WTC11 (cell line): Measurements from ENCODE around the gene USP10. TPM values are rescaled to one million over a fixed set of nuclear protein-coding genes. Genes with fewer than 3 reads are reported as not detected.

Source experiments
- ATAC-seq: fragments of 200-7000 bp; cut with Tn5 transposase; 2 replicates; pipeline ENCODE4 v1.10.0; 2021; ENCODE audit warnings: mild to moderate bottlenecking, moderate library complexity
- CTCF ChIA-PET: fragments of 300-600 bp; sonication (Branson Sonifier 250); formaldehyde crosslinking; loops from one replicate; lab custom pipeline; 2021; ENCODE audit warnings: antibody characterized with exemption; lab: Charles Lee
- POLR2A ChIA-PET: fragments of 350-600 bp; sonication (Branson Sonifier 250); formaldehyde crosslinking; loops from one replicate; lab custom pipeline; 2021; ENCODE audit warnings: antibody characterized with exemption; lab: Charles Lee
- DNase-seq: peaks from one replicate; pipeline ENCODE4 v3.0.0; 2021; ENCODE audit warnings: low spot score
- H3K27ac Mint-ChIP-seq: 2 replicates; pipeline ENCODE4 v1.8.0; 2021; ENCODE audit warnings: mixed read lengths
- H3K27me3 Mint-ChIP-seq: 2 replicates; pipeline ENCODE4 v1.8.0; 2021; ENCODE audit warnings: low read depth, mild to moderate bottlenecking, moderate library complexity, mixed read lengths
- H3K36me3 Mint-ChIP-seq: 2 replicates; pipeline ENCODE4 v1.8.0; 2021; ENCODE audit warnings: mixed read lengths
- H3K4me1 Mint-ChIP-seq: 2 replicates; pipeline ENCODE4 v1.8.0; 2022; ENCODE audit warnings: mixed read lengths
- H3K4me3 Mint-ChIP-seq: 2 replicates; pipeline ENCODE4 v1.8.0; 2021; ENCODE audit warnings: mild to moderate bottlenecking, moderate library complexity, mixed read lengths
- H3K9me3 Mint-ChIP-seq: 2 replicates; pipeline ENCODE4 v1.8.0; 2021; ENCODE audit warnings: mixed read lengths
- ATF1 ChIP-seq: sonication (generic); formaldehyde crosslinking; IDR thresholded peaks from 2 replicates; pipeline ENCODE4 v1.8.1; 2023; ENCODE audit warnings: mild to moderate bottlenecking, moderate library complexity, missing genetic modification reagents
- ATF3 ChIP-seq: sonication (generic); formaldehyde crosslinking; conservative IDR thresholded peaks from 2 replicates; pipeline ENCODE4 v1.8.1; 2022; ENCODE audit warnings: mild to moderate bottlenecking, missing genetic modification reagents
- ATF6 ChIP-seq: sonication (generic); formaldehyde crosslinking; IDR thresholded peaks from 2 replicates; pipeline ENCODE4 v1.8.1; 2023; ENCODE audit warnings: mild to moderate bottlenecking, missing genetic modification reagents
- ELF4 ChIP-seq: sonication (generic); formaldehyde crosslinking; IDR thresholded peaks from 2 replicates; pipeline ENCODE4 v1.8.1; 2022; ENCODE audit warnings: low read depth, mild to moderate bottlenecking, moderate library complexity, missing genetic modification reagents
- FOXP4 ChIP-seq: sonication (generic); formaldehyde crosslinking; IDR thresholded peaks from 2 replicates; pipeline ENCODE4 v1.8.0; 2022; ENCODE audit warnings: mild to moderate bottlenecking, missing genetic modification reagents
- MLX ChIP-seq: sonication (generic); formaldehyde crosslinking; IDR thresholded peaks from 2 replicates; pipeline ENCODE4 v1.8.1; 2023; ENCODE audit warnings: mild to moderate bottlenecking, missing genetic modification reagents, moderate library complexity
- NFYB ChIP-seq: sonication (generic); formaldehyde crosslinking; conservative IDR thresholded peaks from 2 replicates; pipeline ENCODE4 v1.8.0; 2022; ENCODE audit warnings: low read depth, missing genetic modification reagents
- OVOL2 ChIP-seq: fragments of 250-450 bp; sonication (Bioruptor Pico); IDR thresholded peaks from 2 replicates; pipeline ENCODE4 v1.9.0; 2021; ENCODE audit warnings: mild to moderate bottlenecking, borderline replicate concordance
- PRRX2 ChIP-seq: fragments of 250-450 bp; sonication (Bioruptor Pico); IDR thresholded peaks from 2 replicates; pipeline ENCODE4 v1.8.0; 2021; ENCODE audit warnings: mild to moderate bottlenecking
- RELA ChIP-seq: sonication (generic); formaldehyde crosslinking; IDR thresholded peaks from 2 replicates; pipeline ENCODE4 v1.8.1; 2022; ENCODE audit warnings: missing genetic modification reagents, mild to moderate bottlenecking, borderline replicate concordance
- USF2 ChIP-seq: sonication (generic); formaldehyde crosslinking; IDR thresholded peaks from 2 replicates; pipeline ENCODE4 v1.8.1; 2023; ENCODE audit warnings: mild to moderate bottlenecking, missing genetic modification reagents, moderate library complexity
- ZMAT4 ChIP-seq: fragments of 250-450 bp; sonication (Bioruptor Pico); IDR thresholded peaks from 2 replicates; pipeline ENCODE4 v1.9.0; 2021; ENCODE audit warnings: mild to moderate bottlenecking
- ZNF263 ChIP-seq: sonication (generic); formaldehyde crosslinking; IDR thresholded peaks from 2 replicates; pipeline ENCODE4 v1.8.1; 2022; ENCODE audit warnings: low read depth, mild to moderate bottlenecking, moderate library complexity, missing genetic modification reagents
- ZNF281 ChIP-seq: sonication (generic); formaldehyde crosslinking; IDR thresholded peaks from 2 replicates; pipeline ENCODE4 v1.8.0; 2023; ENCODE audit warnings: mild to moderate bottlenecking, missing genetic modification reagents
- ZNF317 ChIP-seq: sonication (generic); formaldehyde crosslinking; IDR thresholded peaks from 2 replicates; pipeline ENCODE4 v1.8.1; 2023; ENCODE audit warnings: low read depth, mild to moderate bottlenecking, moderate library complexity, missing genetic modification reagents, borderline replicate concordance
- ZNF423 ChIP-seq: fragments of 250-450 bp; sonication (Bioruptor Pico); IDR thresholded peaks from 2 replicates; pipeline ENCODE4 v2.1.2; 2022; ENCODE audit warnings: mild to moderate bottlenecking, moderate library complexity
- ZSCAN18 ChIP-seq: fragments of 250-450 bp; sonication (Bioruptor Pico); IDR thresholded peaks from 2 replicates; pipeline ENCODE4 v2.1.2; 2022; ENCODE audit warnings: mild to moderate bottlenecking, moderate library complexity
- total RNA-seq: library from RNA; stranded (reverse); gene quantifications from 3 replicates; pipeline ENCODE4 v1.2.3, GENCODE V29; 2021

The USP10 gene
- total RNA-seq, 1 experiment from 2014 or later: 138 TPM

GRCh38 chr16:84690088-84690819 is 9.5 kb upstream of the USP10 start:
- ChIA-PET CTCF (interaction anchor here (1.1 kb wide), 1 partner anchor 18 kb away, joined by 6 read pairs; no protein-coding TSS in a partner anchor), POLR2A (no interaction called here)
- Mint-ChIP-seq H3K4me3 (no peak overlapping the region), H3K27me3 (peaks cover 3% of the 10 kb centered on the region; the same call in 1 of the 2 replicates), H3K27ac (no peak overlapping the region), H3K36me3 (peaks cover 4% of the 10 kb centered on the region; the same call in 1 of the 2 replicates), H3K4me1 (no peaks in the 10 kb centered on the region; the same call in 1 of the 2 replicates), H3K9me3 (peaks cover 26% of the 10 kb centered on the region)
- no peak for TF ChIP-seq OVOL2 (CRISPR knock-in tag)
- TF ChIP-seq ZMAT4 (CRISPR knock-in tag): no peak
- no peak for TF ChIP-seq ZNF263
- TF ChIP-seq NFYB (CRISPR knock-in tag): no peak
- TF ChIP-seq PRRX2 (CRISPR knock-in tag): no peak
- no peak for TF ChIP-seq MLX (CRISPR knock-in tag)
- no peak for TF ChIP-seq ZSCAN18 (CRISPR knock-in tag)
- TF ChIP-seq FOXP4 (CRISPR knock-in tag): no peak
- TF ChIP-seq ATF6 (CRISPR knock-in tag): no peak
- no peak for TF ChIP-seq ZNF281 (CRISPR knock-in tag)
- no peak for TF ChIP-seq ZNF317
- TF ChIP-seq RELA (CRISPR knock-in tag): no peak
- no peak for TF ChIP-seq ELF4
- TF ChIP-seq ATF1 (CRISPR knock-in tag): no peak
- no peak for TF ChIP-seq ATF3
- TF ChIP-seq ZNF423 (CRISPR knock-in tag): no peak
- no peak for TF ChIP-seq USF2 (CRISPR knock-in tag)
- ATAC-seq (no peak), DNase-seq (no peak)
